ENCODE measurements around the gene RWDD3.

- TF ChIP-seq EZH2 (IDR thresholded peaks at IDR 0.05; ENCODE audit: borderline replicate concordance, insufficient read depth, low read depth, low read length, poor library complexity, severe bottlenecking), result no peak
- TF ChIP-seq CTCF (IDR thresholded peaks at IDR 0.05), result no peak
These were observed 32.1 kb upstream of the RWDD3 start for GRCh38 chr1:95201905-95202304.

Data from B cell (primary cell).